Measurements from ENCODE around the gene MAGEB17.

GRCh38 chrX:16204538-16204937 lies 37.3 kb downstream of the MAGEB17 start:
- TF ChIP-seq, protein P1, sequence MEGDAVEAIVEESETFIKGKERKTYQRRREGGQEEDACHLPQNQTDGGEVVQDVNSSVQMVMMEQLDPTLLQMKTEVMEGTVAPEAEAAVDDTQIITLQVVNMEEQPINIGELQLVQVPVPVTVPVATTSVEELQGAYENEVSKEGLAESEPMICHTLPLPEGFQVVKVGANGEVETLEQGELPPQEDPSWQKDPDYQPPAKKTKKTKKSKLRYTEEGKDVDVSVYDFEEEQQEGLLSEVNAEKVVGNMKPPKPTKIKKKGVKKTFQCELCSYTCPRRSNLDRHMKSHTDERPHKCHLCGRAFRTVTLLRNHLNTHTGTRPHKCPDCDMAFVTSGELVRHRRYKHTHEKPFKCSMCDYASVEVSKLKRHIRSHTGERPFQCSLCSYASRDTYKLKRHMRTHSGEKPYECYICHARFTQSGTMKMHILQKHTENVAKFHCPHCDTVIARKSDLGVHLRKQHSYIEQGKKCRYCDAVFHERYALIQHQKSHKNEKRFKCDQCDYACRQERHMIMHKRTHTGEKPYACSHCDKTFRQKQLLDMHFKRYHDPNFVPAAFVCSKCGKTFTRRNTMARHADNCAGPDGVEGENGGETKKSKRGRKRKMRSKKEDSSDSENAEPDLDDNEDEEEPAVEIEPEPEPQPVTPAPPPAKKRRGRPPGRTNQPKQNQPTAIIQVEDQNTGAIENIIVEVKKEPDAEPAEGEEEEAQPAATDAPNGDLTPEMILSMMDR (conservative IDR thresholded peaks at IDR 0.05) = no peak
- TF ChIP-seq EZH2 (IDR thresholded peaks at IDR 0.05; ENCODE audit: low read depth) = no peak
